Natural killer cell treated with Interleukin-12 subunit alpha and Interleukin-12 subunit beta and Interleukin-15 and Interleukin-18, amount 100 ng/mL, for 72 hours (primary cell): ENCODE data around the gene GNAT1. TPM values are rescaled to one million over a fixed set of nuclear protein-coding genes. Genes with fewer than 3 reads are reported as not detected.

Source experiments
- ATAC-seq, 2 donors: fragments of 150-1000 bp; cut with Tn5 transposase in 1 of 2; sonication (Bioruptor Pico), chemical (Tn5 transposase) in 1 of 2; 2 replicates each; pipeline ENCODE4 v1.10.0; 2021
- DNase-seq: peaks from one replicate; pipeline ENCODE4 v3.0.0; 2022; ENCODE audit warnings: low spot score
- H3K27ac Mint-ChIP-seq, 2 donors: 1 replicate in 1 of 2; 2 replicates in 1 of 2; pipeline ENCODE4 v1.8.0; 2022; ENCODE audit warnings: mixed read lengths in 2 of 2, mild to moderate bottlenecking in 1 of 2, moderate library complexity in 1 of 2
- H3K27me3 Mint-ChIP-seq, 2 donors: 1 replicate in 1 of 2; 2 replicates in 1 of 2; pipeline ENCODE4 v1.8.0; 2022; ENCODE audit warnings: mixed read lengths in 2 of 2
- H3K36me3 Mint-ChIP-seq: one replicate; pipeline ENCODE4 v1.8.0; 2022; ENCODE audit warnings: mixed read lengths
- H3K4me1 Mint-ChIP-seq, 2 donors: 1 replicate in 1 of 2; 2 replicates in 1 of 2; pipeline ENCODE4 v1.8.0; 2022; ENCODE audit warnings: low read depth in 2 of 2, mixed read lengths in 2 of 2, mild to moderate bottlenecking in 1 of 2
- H3K4me3 Mint-ChIP-seq: one replicate; pipeline ENCODE4 v1.8.0; 2022; ENCODE audit warnings: mixed read lengths
- H3K9me3 Mint-ChIP-seq: 2 replicates; pipeline ENCODE4 v1.8.0; 2022; ENCODE audit warnings: mixed read lengths
- total RNA-seq, 2 donors: library from RNA; stranded (reverse); gene quantifications; one replicate each; pipeline ENCODE4 v1.2.3, GENCODE V29; 2022

Gene GNAT1
- total RNA-seq, 2 donors from 2014 or later = not detected

GRCh38 chr3:50167069-50167840, 24.2 kb upstream of the GNAT1 start:
- Mint-ChIP-seq H3K4me3 (no peak overlapping the region), H3K36me3 (no peaks in the 10 kb centered on the region), H3K4me1 (no peaks in the 10 kb centered on the region), H3K27me3 (no peaks in the 10 kb centered on the region), H3K9me3 (no peaks in the 10 kb centered on the region), H3K27ac (no peak overlapping the region)
- no peak for ATAC-seq
- DNase-seq = no peak

DNA sequence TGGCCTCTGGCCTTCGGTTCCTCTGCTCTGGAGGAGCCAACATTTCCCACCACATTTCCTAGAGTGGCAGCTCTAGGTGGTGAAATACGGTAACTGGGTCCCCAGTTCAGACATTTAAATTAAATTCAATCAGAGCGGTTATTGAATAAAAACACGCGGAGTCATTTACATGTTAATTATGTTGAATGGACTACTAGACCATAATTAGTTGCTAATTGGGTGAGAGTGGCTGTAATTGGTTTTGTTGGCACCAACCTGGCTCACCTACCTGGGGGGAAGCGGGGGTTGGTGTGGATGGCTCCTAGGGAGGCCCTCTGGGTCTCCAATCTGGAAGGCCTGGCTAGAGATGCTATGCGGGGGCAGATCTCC, 23.6 kb upstream of the GNAT1 start:
- no peaks in the 10 kb centered on the region for H3K9me3 Mint-ChIP-seq
- H3K4me3 Mint-ChIP-seq = no peak overlapping the region
- H3K36me3 Mint-ChIP-seq = no peaks in the 10 kb centered on the region
- ATAC-seq (no peak), DNase-seq (no peak)
- no peaks in the 10 kb centered on the region for H3K27me3 Mint-ChIP-seq
- no peaks in the 10 kb centered on the region for H3K4me1 Mint-ChIP-seq
- no peak overlapping the region for H3K27ac Mint-ChIP-seq

DNA sequence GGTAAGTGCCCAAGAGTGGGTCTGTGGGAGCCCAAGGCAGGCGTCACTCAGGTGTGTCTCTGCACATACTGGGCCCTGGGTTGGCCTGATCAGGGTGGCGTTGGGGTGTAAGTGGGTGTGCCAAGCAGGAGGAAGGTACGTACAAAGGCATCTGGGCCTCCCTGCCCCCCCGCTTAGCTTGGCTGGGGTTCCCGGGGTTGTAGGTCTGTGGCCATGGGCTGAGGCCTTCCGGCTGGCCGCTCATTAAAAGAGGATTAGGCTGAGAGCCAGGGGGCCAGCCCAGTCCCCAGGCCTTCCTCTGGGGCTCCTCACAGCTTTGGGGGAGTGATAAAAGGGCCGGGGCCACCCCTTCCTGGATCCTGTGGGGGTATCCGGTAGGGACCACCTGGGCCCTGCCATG, 23.0 kb upstream of the GNAT1 start:
- H3K4me1 Mint-ChIP-seq = no peaks in the 10 kb centered on the region
- ATAC-seq = no peak
- H3K27ac Mint-ChIP-seq = no peak overlapping the region
- H3K36me3 Mint-ChIP-seq = no peaks in the 10 kb centered on the region
- H3K27me3 Mint-ChIP-seq = no peaks in the 10 kb centered on the region
- no peaks in the 10 kb centered on the region for H3K9me3 Mint-ChIP-seq
- no peak overlapping the region for H3K4me3 Mint-ChIP-seq
- no peak for DNase-seq

DNA sequence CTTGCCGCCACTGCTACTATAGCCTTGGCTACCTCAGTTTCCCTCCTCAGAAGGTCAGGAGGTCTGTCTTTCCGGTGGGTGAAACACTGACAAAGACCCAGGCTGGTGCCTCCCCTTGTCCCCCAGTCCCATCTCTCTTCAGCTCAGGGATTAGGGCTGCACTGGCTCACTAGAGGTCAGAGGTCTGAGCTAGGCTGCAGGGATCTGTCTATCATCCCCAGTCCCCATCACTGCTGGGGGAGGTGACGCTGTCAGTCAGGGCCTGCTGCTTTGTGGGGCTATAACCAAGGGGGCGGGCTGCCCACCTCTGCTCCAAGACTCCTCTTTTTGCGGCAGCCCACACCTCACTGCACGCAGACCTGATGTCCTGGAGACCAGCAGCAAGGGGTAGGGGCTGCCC, 22.6 kb upstream of the GNAT1 start:
- H3K36me3 Mint-ChIP-seq = no peaks in the 10 kb centered on the region
- no peaks in the 10 kb centered on the region for H3K9me3 Mint-ChIP-seq
- no peak for DNase-seq
- ATAC-seq = no peak
- no peak overlapping the region for H3K27ac Mint-ChIP-seq
- H3K4me1 Mint-ChIP-seq = peaks cover 2 to 3% of the 10 kb centered on the region in 2 donors
- no peak overlapping the region for H3K4me3 Mint-ChIP-seq
- H3K27me3 Mint-ChIP-seq = no peaks in the 10 kb centered on the region

- Mint-ChIP-seq H3K4me1 (peaks cover 2 to 4% of the 10 kb centered on the region in 2 donors), H3K36me3 (no peaks in the 10 kb centered on the region), H3K27me3 (no peaks in the 10 kb centered on the region), H3K4me3 (no peak overlapping the region), H3K9me3 (no peaks in the 10 kb centered on the region), H3K27ac (no peak overlapping the region)
- no peak for ATAC-seq
- no peak for DNase-seq
Observed at GRCh38 chr3:50169232-50169832, 22.1 kb upstream of the GNAT1 start.

- Mint-ChIP-seq H3K27me3 (no peaks in the 10 kb centered on the region), H3K4me3 (no peak overlapping the region), H3K9me3 (no peaks in the 10 kb centered on the region), H3K4me1 (peaks cover 2 to 4% of the 10 kb centered on the region in 2 donors), H3K27ac (no peak overlapping the region), H3K36me3 (no peaks in the 10 kb centered on the region)
- no peak for DNase-seq
- no peak for ATAC-seq
Observed at GRCh38 chr3:50169858-50170257, 21.6 kb upstream of the GNAT1 start.

GRCh38 chr3:50170689-50171088, 20.7 kb upstream of the GNAT1 start:
- H3K4me1 Mint-ChIP-seq = peaks cover 2 to 4% of the 10 kb centered on the region in 2 donors
- no peaks in the 10 kb centered on the region for H3K27me3 Mint-ChIP-seq
- H3K4me3 Mint-ChIP-seq = no peak overlapping the region
- H3K36me3 Mint-ChIP-seq = no peaks in the 10 kb centered on the region
- H3K9me3 Mint-ChIP-seq = no peaks in the 10 kb centered on the region
- ATAC-seq = peak; percentile 64 to 69
- H3K27ac Mint-ChIP-seq = no peak overlapping the region
- DNase-seq = no peak

- Mint-ChIP-seq H3K27me3 (no peaks in the 10 kb centered on the region), H3K27ac (no peak overlapping the region), H3K36me3 (no peaks in the 10 kb centered on the region), H3K9me3 (no peaks in the 10 kb centered on the region), H3K4me3 (no peak overlapping the region), H3K4me1 (peaks cover 2 to 4% of the 10 kb centered on the region in 2 donors)
- ATAC-seq (no peak), DNase-seq (no peak)
Observed at GRCh38 chr3:50171540-50172301, 19.7 kb upstream of the GNAT1 start.

- ATAC-seq = no peak
- no peak overlapping the region for H3K27ac Mint-ChIP-seq
- H3K4me3 Mint-ChIP-seq = no peak overlapping the region
- no peaks in the 10 kb centered on the region for H3K27me3 Mint-ChIP-seq
- no peaks in the 10 kb centered on the region for H3K9me3 Mint-ChIP-seq
- H3K4me1 Mint-ChIP-seq = peaks cover 2 to 4% of the 10 kb centered on the region in 2 donors
- H3K36me3 Mint-ChIP-seq = no peaks in the 10 kb centered on the region
- DNase-seq = no peak
Observed at GRCh38 chr3:50172626-50173220, 18.7 kb upstream of the GNAT1 start.

DNA sequence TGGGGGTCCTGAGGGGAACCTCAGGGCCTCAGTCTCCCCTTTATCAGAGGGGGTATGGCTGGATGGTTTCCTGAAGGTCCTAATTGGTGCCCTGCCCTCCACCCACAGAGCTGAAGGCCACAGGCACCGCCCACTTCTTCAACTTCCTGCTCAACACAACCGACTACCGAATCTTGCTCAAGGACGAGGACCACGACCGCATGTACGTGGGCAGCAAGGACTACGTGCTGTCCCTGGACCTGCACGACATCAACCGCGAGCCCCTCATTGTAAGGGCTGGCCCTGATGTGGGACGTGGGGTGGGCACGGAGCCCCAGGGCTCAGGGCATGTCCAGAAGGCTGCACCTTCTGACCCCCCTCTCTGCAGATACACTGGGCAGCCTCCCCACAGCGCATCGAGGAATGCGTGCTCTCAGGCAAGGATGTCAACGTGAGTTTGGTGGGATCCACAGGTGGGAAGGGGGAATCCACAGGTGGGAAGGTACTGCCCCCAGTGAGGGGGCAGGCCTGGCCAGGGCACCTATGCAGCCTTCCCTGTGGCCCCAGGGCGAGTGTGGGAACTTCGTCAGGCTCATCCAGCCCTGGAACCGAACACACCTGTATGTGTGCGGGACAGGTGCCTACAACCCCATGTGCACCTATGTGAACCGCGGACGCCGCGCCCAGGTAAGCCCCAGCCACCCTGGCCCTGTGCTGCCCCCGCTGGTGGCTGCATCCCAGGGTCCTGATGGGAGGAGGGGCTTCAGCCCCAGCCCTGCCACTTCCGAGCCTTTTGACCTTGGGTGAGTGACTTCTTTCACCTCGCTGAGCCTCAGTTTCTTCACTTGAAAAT, 17.5 kb upstream of the GNAT1 start:
- Mint-ChIP-seq H3K4me3 (no peak overlapping the region), H3K4me1 (peaks cover 2 to 4% of the 10 kb centered on the region in 2 donors), H3K27me3 (no peaks in the 10 kb centered on the region), H3K9me3 (no peaks in the 10 kb centered on the region), H3K36me3 (no peaks in the 10 kb centered on the region), H3K27ac (no peak overlapping the region)
- ATAC-seq = no peak
- DNase-seq = no peak

- Mint-ChIP-seq H3K4me1 (peaks cover 2 to 4% of the 10 kb centered on the region in 2 donors), H3K36me3 (no peaks in the 10 kb centered on the region), H3K27me3 (no peaks in the 10 kb centered on the region), H3K27ac (no peak overlapping the region), H3K4me3 (no peak overlapping the region), H3K9me3 (no peaks in the 10 kb centered on the region)
- DNase-seq (no peak), ATAC-seq (no peak)
Observed at GRCh38 chr3:50174517-50174895, 16.9 kb upstream of the GNAT1 start.

DNA sequence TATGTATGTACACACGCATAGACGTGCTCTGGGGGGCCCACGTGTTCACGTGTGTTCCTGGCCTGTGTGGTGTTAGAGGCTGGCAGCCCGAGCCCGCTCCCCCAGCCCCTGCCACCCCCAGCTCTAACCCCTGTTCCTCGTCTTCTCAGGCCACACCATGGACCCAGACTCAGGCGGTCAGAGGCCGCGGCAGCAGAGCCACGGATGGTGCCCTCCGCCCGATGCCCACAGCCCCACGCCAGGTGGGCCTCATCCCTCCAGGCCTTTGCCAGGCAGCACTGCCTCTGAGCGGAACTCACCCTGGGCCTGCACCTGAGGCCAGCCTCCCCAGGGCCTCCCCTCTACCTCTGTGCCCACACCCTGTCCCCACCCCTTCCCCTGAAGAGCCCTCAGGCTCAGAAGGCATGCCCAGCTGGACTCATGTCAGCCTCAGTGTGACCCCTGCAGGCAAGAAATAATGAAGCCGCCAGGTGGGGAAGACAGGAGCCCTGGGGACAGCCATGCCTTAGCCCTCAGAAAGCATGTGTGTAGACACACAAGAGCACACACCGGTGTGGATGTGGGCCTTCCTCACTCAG, 16.4 kb upstream of the GNAT1 start:
- no peak overlapping the region for H3K27ac Mint-ChIP-seq
- peaks cover 2 to 4% of the 10 kb centered on the region in 2 donors for H3K4me1 Mint-ChIP-seq
- no peak for DNase-seq
- H3K4me3 Mint-ChIP-seq = no peak overlapping the region
- H3K36me3 Mint-ChIP-seq = no peaks in the 10 kb centered on the region
- no peaks in the 10 kb centered on the region for H3K27me3 Mint-ChIP-seq
- no peaks in the 10 kb centered on the region for H3K9me3 Mint-ChIP-seq
- ATAC-seq = no peak

DNA sequence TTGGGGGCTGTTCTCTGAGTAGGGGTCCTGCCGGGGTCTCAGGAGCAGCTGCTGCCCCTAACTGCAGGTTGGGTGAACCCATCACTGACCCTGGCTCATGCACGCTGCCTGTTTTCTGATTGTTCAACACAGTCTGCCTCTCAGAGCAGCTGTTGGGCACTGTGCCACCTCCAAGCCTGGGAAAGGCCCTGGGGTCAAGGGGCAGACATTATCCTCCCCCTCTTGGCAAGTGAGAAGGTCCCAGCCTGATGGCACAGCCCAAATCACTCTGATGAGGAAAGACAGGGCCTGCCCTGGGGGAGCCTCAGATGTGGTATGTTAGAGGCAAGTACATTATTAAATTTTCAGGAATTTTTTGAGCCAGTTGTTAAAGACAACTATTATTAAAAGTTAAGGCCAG, 14.1 kb upstream of the GNAT1 start:
- no peak overlapping the region for H3K4me3 Mint-ChIP-seq
- no peaks in the 10 kb centered on the region for H3K27me3 Mint-ChIP-seq
- no peaks in the 10 kb centered on the region for H3K36me3 Mint-ChIP-seq
- no peak overlapping the region for H3K27ac Mint-ChIP-seq
- no peaks in the 10 kb centered on the region for H3K9me3 Mint-ChIP-seq
- peaks cover 2 to 4% of the 10 kb centered on the region in 2 donors for H3K4me1 Mint-ChIP-seq
- ATAC-seq = no peak
- no peak for DNase-seq
